GM21717 (cell line): ENCODE results near the gene C7orf57.
A peak's percentile ranks its signal among the peaks of the same experiment; 100 is the strongest.

Experiments used
- ATAC-seq: cut with Tn5 transposase; IDR thresholded peaks from one replicate; pipeline ENCODE4 v1.9.1; 2021; ENCODE audit warnings: mild to moderate bottlenecking, moderate library complexity; ENCODE audit not compliant: unreplicated experiment

C7orf57 gene

GRCh38 chr7:48084727-48085432 is 49.5 kb downstream of the C7orf57 start:
- peak; percentile 69 for ATAC-seq

- peak; percentile 11 for ATAC-seq
Measured at GRCh38 chr7:48085433-48085791, 50.1 kb downstream of the C7orf57 start.

- no peak for ATAC-seq
Measured at GRCh38 chr7:48085942-48086341, 50.6 kb downstream of the C7orf57 start.

- no peak for ATAC-seq
Measured at GRCh38 chr7:48087349-48087748, 52.0 kb downstream of the C7orf57 start.

GRCh38 chr7:48088559-48089045 is 53.3 kb downstream of the C7orf57 start:
- ATAC-seq: peak; percentile 58

GRCh38 chr7:48089046-48090003 is 54.0 kb downstream of the C7orf57 start, which contains the start of gene UPP1:
UPP1 (plus strand) TSS chr7:48089265; CDS start chr7:48094784, 5,519 bp downstream.
- ATAC-seq: peak; percentile 51

- no peak for ATAC-seq
Measured at GRCh38 chr7:48090095-48090805, 54.9 kb downstream of the C7orf57 start.

GRCh38 chr7:48091506-48092433 is 56.4 kb downstream of the C7orf57 start:
- no peak for ATAC-seq

- ATAC-seq: no peak
Measured at GRCh38 chr7:48094861-48095293, 59.5 kb downstream of the C7orf57 start.

- no peak for ATAC-seq
Measured at GRCh38 chr7:48096273-48096672, 60.9 kb downstream of the C7orf57 start.

- ATAC-seq: no peak
Measured at GRCh38 chr7:48097521-48098231, 62.3 kb downstream of the C7orf57 start.

- no peak for ATAC-seq
Measured at GRCh38 chr7:48098846-48099245, 63.5 kb downstream of the C7orf57 start.

- ATAC-seq: no peak
Measured at GRCh38 chr7:48099781-48100180, 64.4 kb downstream of the C7orf57 start.

GRCh38 chr7:48101352-48101751 is 66.0 kb downstream of the C7orf57 start:
- ATAC-seq: no peak

- ATAC-seq: no peak
Measured at GRCh38 chr7:48101968-48102367, 66.6 kb downstream of the C7orf57 start.

GRCh38 chr7:48102530-48102929 is 67.2 kb downstream of the C7orf57 start:
- ATAC-seq: no peak

- no peak for ATAC-seq
Measured at GRCh38 chr7:48105045-48105444, 69.7 kb downstream of the C7orf57 start.

- ATAC-seq: no peak
Measured at GRCh38 chr7:48106906-48107659, 71.7 kb downstream of the C7orf57 start.
